HepG2 (cell line): ENCODE measurements around the gene INSR. TPM values are rescaled to one million over a fixed set of nuclear protein-coding genes. Genes with fewer than 3 reads are reported as not detected.

Source experiments
- ARID3A ChIP-seq: IDR thresholded peaks from 2 replicates; pipeline ENCODE4 v1.6.1; 2012; ENCODE audit warnings: low read depth, low read length, improper control_type of control experiment
- CEBPB ChIP-seq: IDR thresholded peaks from 2 replicates; pipeline ENCODE4 v1.6.1; 2011; ENCODE audit warnings: low read depth, low read length, improper control_type of control experiment, borderline replicate concordance
- HBP1 ChIP-seq: IDR thresholded peaks from 2 replicates; pipeline ENCODE4 v1.6.1; 2016; ENCODE audit warnings: low read depth, control low read depth
- KDM5A ChIP-seq: fragments of 200-600 bp; sonication (generic); IDR thresholded peaks from 2 replicates; pipeline ENCODE4 v1.7.0; 2018; ENCODE audit warnings: antibody characterized with exemption, mild to moderate bottlenecking, low read length, borderline replicate concordance
- SALL2 ChIP-seq: sonication (generic); formaldehyde crosslinking; IDR thresholded peaks from 2 replicates; pipeline ENCODE4 v1.8.1; 2023; ENCODE audit warnings: mild to moderate bottlenecking, missing genetic modification reagents, inconsistent platforms
- SMC3 ChIP-seq: IDR thresholded peaks from 2 replicates; pipeline ENCODE4 v1.6.1; 2011; ENCODE audit warnings: low read length, improper control_type of control experiment
- SOX5 ChIP-seq: IDR thresholded peaks from 2 replicates; pipeline ENCODE4 v1.6.1; 2016; ENCODE audit warnings: borderline replicate concordance
- SP4 ChIP-seq: sonication (generic); formaldehyde crosslinking; IDR thresholded peaks from 2 replicates; pipeline ENCODE4 v1.8.1; 2023; ENCODE audit warnings: mild to moderate bottlenecking, missing genetic modification reagents
- TEAD3 ChIP-seq: optimal IDR thresholded peaks from 2 replicates; pipeline ENCODE3; 2016; ENCODE audit warnings: borderline replicate concordance
- YEATS4 ChIP-seq: sonication (generic); formaldehyde crosslinking; IDR thresholded peaks from 2 replicates; pipeline ENCODE4 v1.4.0; 2020; ENCODE audit warnings: missing genetic modification reagents, borderline replicate concordance
- ZBTB33 ChIP-seq: sonication (generic); formaldehyde crosslinking; IDR thresholded peaks from 2 replicates; pipeline ENCODE4 v1.4.0; 2020; ENCODE audit warnings: missing genetic modification reagents
- ZBTB7A ChIP-seq: sonication (generic); formaldehyde crosslinking; IDR thresholded peaks from 2 replicates; pipeline ENCODE4 v1.8.0; 2022; ENCODE audit warnings: mild to moderate bottlenecking, missing genetic modification reagents
- ZNF207 ChIP-seq: fragments of 450-650 bp; IDR thresholded peaks from 2 replicates; pipeline ENCODE4 v1.6.1; 2016; ENCODE audit warnings: antibody characterized with exemption, borderline replicate concordance
- polyA plus RNA-seq, 8 experiments: library from polyadenylated mRNA; depleted of rRNA in 3 of 8; stranded (reverse) in 7 of 8; unstranded in 1 of 8; fragments of >200 nt; fragmentation: Illumina TruSeq in 4 of 8; extraction: Trizol in 4 of 8; gene quantifications; 2 replicates each; pipeline versions ENCODE4 v1.2.1 to v1.2.3, GENCODE V29; 2011 to 2016; ENCODE audit warnings: low read depth in 4 of 8, missing spikeins in 1 of 8, mixed read lengths in 1 of 8; ENCODE audit not compliant: insufficient read depth in 1 of 8
- total RNA-seq, 5 experiments: library from RNA; depleted of rRNA; stranded (reverse); fragments of >200 nt; fragmentation: Illumina TruSeq; extraction: Trizol; gene quantifications; 2 replicates each; pipeline ENCODE4 v1.2.3, GENCODE V29; 2016; ENCODE audit warnings: low read depth in 1 of 5
- TF ChIP-seq, protein P1 (sequence below), 2 experiments: sonication (generic) in 1 of 2; formaldehyde crosslinking in 1 of 2; IDR thresholded peaks; 2 replicates each; pipeline versions ENCODE4 v1.6.1 to v1.9.0; 2014 to 2022; ENCODE audit warnings: antibody characterized with exemption in 1 of 2, borderline replicate concordance in 1 of 2, inconsistent platforms in 1 of 2, low read depth in 1 of 2, missing genetic modification reagents in 1 of 2
- TF ChIP-seq, protein P2 (sequence below): sonication (generic); formaldehyde crosslinking; IDR thresholded peaks from 2 replicates; pipeline ENCODE4 v1.5.0; 2020; ENCODE audit warnings: missing genetic modification reagents

The INSR gene
- total and polyA plus RNA-seq, 2 of the 13 experiments (the other 11 are each of a cell fraction or from before 2014, with no cell fraction given), result 24.2 to 29.8 TPM

DNA sequence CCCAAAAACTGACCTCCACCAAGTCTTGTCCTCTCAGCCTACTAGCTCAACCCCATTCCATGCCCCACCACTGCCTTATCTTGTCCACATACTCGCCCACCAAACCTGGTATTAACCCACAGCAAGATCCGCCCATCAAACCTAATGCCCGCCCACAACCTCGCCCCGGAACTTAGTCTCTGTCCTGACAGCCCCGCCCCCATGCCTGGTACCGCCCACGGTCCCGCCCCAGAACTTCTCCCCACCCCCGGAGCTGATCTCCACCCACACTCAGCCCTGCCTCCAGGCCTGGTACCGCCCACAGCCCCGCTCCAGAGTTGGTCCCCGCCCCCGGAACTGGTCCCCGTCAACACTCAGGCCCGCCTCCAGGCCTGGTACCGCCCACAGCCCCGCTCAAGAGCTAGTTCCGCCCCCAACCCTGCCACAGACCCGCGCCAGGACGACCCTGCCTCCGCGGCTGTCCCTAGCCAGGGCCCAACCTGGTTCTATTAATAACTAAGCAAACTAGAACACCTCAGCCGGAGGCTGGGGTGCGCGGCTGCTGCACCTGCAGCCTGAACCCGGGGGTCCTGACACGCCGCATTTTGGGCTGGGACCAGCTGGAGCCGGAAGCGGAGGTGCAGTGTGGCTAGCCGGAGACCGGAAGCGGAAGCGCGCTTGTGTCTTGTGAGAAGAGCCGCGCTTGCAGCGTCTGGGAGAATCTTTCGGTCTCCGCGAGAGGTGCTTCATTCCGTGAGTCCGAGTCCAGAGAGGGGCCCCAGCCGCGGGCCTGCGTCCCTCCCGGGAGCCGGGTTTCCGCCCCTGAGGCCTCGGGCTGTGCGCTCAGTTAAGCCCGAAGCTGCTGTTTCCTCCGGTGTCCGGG is 224.9 kb downstream of the INSR start, which contains the start of gene ZNF557 (continued):
- TF ChIP-seq ZNF207 (no peak), ZBTB7A (CRISPR knock-in tag) (peak; percentile 55), TEAD3 (CRISPR knock-in tag) (peak; percentile 15), ZBTB33 (CRISPR knock-in tag) (no peak), SALL2 (CRISPR knock-in tag) (peak; percentile 78), SMC3 (no peak), YEATS4 (CRISPR knock-in tag) (peak; percentile 78), HBP1 (CRISPR knock-in tag) (0 out of 2 replicates have a peak, but pooled peaks have one; percentile 70), SOX5 (CRISPR knock-in tag) (peak; percentile 10; the same call in 1 of the 2 replicates), KDM5A (peak; percentile 86), ARID3A (no peak), SP4 (CRISPR knock-in tag) (peak; percentile 88), CEBPB (no peak)
- TF ChIP-seq, protein P1, sequence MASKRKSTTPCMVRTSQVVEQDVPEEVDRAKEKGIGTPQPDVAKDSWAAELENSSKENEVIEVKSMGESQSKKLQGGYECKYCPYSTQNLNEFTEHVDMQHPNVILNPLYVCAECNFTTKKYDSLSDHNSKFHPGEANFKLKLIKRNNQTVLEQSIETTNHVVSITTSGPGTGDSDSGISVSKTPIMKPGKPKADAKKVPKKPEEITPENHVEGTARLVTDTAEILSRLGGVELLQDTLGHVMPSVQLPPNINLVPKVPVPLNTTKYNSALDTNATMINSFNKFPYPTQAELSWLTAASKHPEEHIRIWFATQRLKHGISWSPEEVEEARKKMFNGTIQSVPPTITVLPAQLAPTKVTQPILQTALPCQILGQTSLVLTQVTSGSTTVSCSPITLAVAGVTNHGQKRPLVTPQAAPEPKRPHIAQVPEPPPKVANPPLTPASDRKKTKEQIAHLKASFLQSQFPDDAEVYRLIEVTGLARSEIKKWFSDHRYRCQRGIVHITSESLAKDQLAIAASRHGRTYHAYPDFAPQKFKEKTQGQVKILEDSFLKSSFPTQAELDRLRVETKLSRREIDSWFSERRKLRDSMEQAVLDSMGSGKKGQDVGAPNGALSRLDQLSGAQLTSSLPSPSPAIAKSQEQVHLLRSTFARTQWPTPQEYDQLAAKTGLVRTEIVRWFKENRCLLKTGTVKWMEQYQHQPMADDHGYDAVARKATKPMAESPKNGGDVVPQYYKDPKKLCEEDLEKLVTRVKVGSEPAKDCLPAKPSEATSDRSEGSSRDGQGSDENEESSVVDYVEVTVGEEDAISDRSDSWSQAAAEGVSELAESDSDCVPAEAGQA (IDR thresholded peaks at IDR 0.05; ENCODE audit: low read depth), result no peak; the same call in 1 of the 2 replicates
- TF ChIP-seq, protein P1 (CRISPR knock-in tag; IDR thresholded peaks at IDR 0.05; ENCODE audit: borderline replicate concordance), result 0 out of 2 replicates have a peak, but pooled peaks have one; percentile 56
- TF ChIP-seq, protein P2, sequence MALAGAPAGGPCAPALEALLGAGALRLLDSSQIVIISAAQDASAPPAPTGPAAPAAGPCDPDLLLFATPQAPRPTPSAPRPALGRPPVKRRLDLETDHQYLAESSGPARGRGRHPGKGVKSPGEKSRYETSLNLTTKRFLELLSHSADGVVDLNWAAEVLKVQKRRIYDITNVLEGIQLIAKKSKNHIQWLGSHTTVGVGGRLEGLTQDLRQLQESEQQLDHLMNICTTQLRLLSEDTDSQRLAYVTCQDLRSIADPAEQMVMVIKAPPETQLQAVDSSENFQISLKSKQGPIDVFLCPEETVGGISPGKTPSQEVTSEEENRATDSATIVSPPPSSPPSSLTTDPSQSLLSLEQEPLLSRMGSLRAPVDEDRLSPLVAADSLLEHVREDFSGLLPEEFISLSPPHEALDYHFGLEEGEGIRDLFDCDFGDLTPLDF, result peak; percentile 43
